GM21423 (cell line): ENCODE measurements around the gene L3MBTL1.

Experiments used
- ATAC-seq: cut with Tn5 transposase; IDR thresholded peaks from one replicate; pipeline ENCODE4 v1.9.1; 2021; ENCODE audit warnings: mild to moderate bottlenecking, moderate library complexity; ENCODE audit not compliant: unreplicated experiment

Gene L3MBTL1

GRCh38 chr20:43507150-43508080 lies at the start of gene L3MBTL1:
L3MBTL1 (plus strand) TSS chr20:43507697; CDS start chr20:43513504, 5,807 bp downstream.
- ATAC-seq: no peak

- peak; percentile 7 for ATAC-seq
These were observed 49.0 kb upstream of the L3MBTL1 start for GRCh38 chr20:43458422-43458924.

- no peak for ATAC-seq
These were observed 48.2 kb upstream of the L3MBTL1 start for GRCh38 chr20:43459022-43459942.

DNA sequence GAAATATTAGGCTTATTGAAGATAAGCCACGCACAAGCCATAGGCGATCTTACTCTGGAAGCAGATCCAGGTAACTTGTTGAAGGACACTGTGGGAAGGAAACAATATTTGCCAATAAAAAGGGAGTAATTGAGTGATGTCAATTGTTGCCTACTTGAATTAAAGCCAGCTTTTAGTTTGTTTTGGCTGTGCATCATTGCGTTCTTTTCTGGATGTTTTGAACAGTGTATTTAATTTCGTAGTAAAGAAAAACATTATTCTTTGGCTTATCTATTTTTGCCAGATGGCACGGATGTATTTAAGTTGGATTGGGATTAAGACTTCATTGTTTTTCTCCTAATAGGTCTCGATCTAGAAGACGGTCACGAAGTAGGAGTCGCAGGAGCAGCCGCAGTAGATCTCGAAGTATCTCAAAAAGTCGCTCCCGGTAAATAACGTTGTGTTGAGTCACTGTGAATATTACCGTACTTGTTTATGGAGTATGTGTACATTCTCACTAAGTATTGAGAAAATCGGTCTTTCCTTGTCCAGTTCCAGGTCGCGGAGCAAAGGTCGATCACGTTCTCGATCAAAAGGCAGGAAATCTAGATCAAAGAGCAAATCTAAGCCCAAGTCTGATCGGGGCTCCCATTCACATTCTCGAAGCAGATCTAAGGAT lies 47.2 kb upstream of the L3MBTL1 start:
- ATAC-seq: no peak

GRCh38 chr20:43460830-43461200 lies 46.7 kb upstream of the L3MBTL1 start:
- ATAC-seq: no peak

DNA sequence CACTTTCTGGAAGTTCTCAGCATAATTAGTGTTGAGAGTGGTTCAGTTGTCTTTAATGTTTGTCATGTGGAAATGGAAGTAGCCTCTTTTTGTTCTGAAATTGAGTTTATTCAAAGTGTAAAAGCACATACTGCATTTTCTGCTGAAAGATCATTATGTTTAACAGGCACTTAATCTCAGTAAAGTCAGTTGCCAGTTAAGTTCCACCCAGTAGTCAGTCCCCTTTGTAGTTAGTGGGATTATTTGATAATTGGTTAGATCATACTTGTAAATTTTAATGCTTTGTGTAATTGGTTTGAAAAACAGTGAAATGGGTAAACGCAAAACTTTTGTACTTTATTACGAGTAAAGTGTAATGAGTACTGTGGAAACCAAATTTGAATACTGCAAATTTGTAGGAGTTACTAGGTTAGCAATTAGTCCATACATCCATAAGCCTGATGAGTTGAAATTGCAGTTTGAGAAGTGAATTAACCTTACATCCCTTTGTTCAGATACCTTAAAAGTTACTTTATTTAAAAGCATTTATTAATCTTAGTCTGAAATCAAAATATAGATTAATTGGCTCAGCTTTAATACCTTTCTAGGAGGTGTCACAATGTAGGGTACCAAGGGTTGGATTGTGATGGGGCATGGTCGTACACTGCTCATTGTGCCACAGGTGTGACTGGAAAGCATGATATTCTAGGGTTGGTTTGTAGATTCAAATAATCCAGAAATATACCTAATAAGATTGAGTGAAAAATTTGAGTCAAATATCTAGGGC lies 45.4 kb upstream of the L3MBTL1 start:
- ATAC-seq: no peak

DNA sequence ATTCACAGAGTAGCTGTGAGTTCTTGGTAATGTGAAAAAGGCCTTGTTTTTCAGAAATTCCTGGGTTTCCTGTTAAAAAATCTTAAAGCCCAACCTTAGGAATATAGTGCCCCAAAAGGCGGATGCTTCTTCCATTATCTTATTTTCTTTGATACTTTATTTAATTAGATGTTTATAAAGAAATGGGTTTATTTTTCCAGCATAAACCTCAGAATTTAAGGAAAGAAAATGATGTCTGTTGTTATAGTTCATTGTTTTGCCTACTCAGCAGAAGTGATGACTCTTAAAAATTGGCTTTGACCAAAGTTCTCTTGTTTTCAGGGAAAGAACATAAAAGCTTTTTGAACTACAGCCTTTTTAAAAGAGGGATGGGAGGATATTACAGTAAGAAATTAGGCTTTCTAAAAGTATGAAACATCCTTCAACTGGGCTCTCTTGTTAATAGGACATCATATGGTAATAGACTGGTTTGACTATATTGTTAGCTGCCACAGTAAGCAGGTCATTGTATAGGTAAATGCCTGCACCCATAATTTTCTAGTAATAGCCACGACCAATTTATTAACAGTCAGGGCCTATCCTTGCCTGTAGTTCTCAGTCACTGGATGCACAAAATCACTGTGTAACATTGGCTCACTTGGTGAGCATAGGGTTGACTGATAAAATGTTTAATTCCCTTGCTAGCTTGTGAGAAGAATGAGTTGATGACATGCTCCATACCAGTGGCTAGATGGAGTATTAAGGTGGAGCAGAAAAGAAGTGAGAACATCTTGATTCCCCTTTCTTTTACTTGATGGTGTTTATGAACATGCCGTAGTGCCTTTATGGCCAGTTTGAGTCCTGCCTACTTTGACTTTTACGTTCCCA lies 44.6 kb upstream of the L3MBTL1 start:
- no peak for ATAC-seq

DNA sequence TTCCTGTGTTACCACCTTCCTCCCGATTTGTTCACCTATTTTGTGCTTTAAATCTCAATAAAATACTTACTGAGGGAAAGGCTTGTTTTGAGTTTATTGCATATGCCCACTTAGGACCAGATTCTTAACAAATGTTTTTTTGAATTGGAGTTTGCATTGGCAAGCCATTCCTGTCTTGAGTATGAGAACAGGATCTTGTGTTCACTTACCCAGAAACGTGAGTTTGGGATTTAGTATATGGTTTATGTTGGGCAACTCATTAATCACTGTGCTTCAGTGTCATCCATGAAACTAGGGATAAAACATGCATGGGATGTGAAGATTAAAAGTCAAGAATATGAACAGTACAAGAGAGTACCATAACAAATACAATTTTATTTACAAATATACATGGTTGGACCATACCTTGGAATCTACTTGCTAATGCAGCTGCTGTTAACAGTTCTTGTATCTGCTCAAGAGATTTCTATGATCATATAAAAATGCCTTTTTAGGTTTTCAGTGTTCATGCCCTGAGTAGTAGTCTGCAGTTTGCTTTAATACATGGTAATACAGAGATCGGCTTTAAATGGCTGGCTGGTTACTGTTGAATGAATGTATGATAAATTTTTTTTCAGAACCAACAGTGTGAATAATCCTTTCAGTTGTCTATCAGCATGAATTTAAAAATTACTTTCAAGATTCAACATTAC lies 43.8 kb upstream of the L3MBTL1 start:
- ATAC-seq: no peak

- ATAC-seq: no peak
These were observed 43.2 kb upstream of the L3MBTL1 start for GRCh38 chr20:43464219-43464790.

- ATAC-seq: no peak
These were observed 41.9 kb upstream of the L3MBTL1 start for GRCh38 chr20:43465625-43465943.

DNA sequence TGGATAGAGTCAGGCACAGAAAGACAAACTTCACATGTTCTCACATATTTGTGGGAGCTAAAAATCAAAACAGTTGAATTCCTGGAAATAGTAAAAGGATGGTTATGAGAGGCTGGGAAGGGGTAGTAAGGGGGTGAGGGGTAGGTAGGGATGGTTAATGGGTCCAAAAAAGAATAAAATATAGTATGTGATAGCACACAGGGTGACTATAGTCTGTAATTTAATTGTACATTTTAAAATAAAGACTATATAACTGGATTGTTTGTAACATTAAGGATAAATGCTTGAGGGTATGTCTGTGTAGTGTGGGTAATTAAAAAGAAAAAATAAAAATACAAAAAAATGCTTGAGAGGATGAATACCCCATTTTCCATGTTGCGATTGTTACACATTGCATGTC lies 39.9 kb upstream of the L3MBTL1 start:
- no peak for ATAC-seq

DNA sequence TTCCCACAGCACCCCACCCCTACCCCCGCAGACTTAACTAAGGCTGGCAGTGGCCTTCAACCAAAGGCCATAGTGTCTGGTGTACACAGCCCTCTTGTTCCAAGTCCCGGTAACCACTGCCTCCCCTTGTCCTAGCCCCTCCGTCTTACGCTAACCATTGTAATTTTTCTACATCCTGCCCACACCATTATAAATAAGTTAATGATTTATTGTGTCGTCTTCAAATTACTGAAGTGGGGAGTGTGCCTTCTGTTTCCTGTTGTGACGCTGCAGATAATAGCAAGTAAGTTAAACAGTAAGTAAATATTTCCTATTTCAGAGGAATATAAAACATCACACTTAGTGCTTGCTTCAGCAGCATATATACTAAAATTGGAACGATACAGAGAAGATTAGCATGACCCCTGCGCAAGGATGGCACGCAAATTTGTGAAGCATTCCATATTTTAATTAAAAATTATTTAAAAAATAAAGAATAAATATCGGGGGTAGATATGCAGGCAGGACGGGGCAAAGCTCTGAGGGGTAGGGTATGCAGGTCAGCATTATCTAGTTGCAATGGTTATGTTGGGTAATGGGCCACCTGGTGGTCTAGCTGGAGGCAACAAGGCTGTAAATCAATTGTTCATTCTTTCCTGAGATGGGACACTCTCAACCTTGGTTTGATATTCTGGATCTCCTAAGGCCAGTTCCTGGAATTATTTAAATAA lies 34.7 kb upstream of the L3MBTL1 start:
- no peak for ATAC-seq

GRCh38 chr20:43473381-43473704 lies 34.2 kb upstream of the L3MBTL1 start:
- no peak for ATAC-seq

- ATAC-seq: no peak
These were observed 30.3 kb upstream of the L3MBTL1 start for GRCh38 chr20:43477193-43477592.

GRCh38 chr20:43477619-43478018 lies 29.9 kb upstream of the L3MBTL1 start:
- no peak for ATAC-seq

GRCh38 chr20:43490038-43490437 lies 17.5 kb upstream of the L3MBTL1 start:
- no peak for ATAC-seq

GRCh38 chr20:43492101-43492500 lies 15.4 kb upstream of the L3MBTL1 start:
- ATAC-seq: peak; percentile 73

- no peak for ATAC-seq
These were observed 12.1 kb upstream of the L3MBTL1 start for GRCh38 chr20:43495388-43495787.
